HEK293T (cell line): ENCODE results near the gene THRB.

Source experiments
- ARNT ChIP-seq: fragments of 450-650 bp; IDR thresholded peaks from 2 replicates; pipeline ENCODE4 v1.6.1; 2017; ENCODE audit warnings: mild to moderate bottlenecking
- BHLHE40 ChIP-seq: fragments of 450-650 bp; IDR thresholded peaks from 2 replicates; pipeline ENCODE4 v1.6.1; 2016; ENCODE audit warnings: mild to moderate bottlenecking, moderate library complexity, borderline replicate concordance
- ELF4 ChIP-seq: fragments of 450-650 bp; IDR thresholded peaks from 2 replicates; pipeline ENCODE4 v1.6.1; 2017; ENCODE audit warnings: antibody characterized with exemption
- FOXA1 ChIP-seq: fragments of 450-650 bp; IDR thresholded peaks from 2 replicates; pipeline ENCODE4 v1.6.1; 2016; ENCODE audit warnings: mild to moderate bottlenecking
- FOXM1 ChIP-seq: fragments of 450-650 bp; IDR thresholded peaks from 2 replicates; pipeline ENCODE4 v1.6.1; 2017; ENCODE audit warnings: mild to moderate bottlenecking, borderline replicate concordance
- LEF1 ChIP-seq: fragments of 450-650 bp; IDR thresholded peaks from 2 replicates; pipeline ENCODE4 v1.6.1; 2017; ENCODE audit warnings: mild to moderate bottlenecking, borderline replicate concordance
- NFRKB ChIP-seq: fragments of 450-650 bp; IDR thresholded peaks from 2 replicates; pipeline ENCODE4 v1.6.1; 2016; ENCODE audit warnings: mild to moderate bottlenecking, moderate library complexity
- PKNOX1 ChIP-seq: fragments of 450-650 bp; IDR thresholded peaks from 2 replicates; pipeline ENCODE4 v1.6.1; 2016
- SP1 ChIP-seq: fragments of 450-650 bp; IDR thresholded peaks from 2 replicates; pipeline ENCODE4 v1.6.1; 2017

GRCh38 chr3:24123596-24123995 lies 371.1 kb downstream of the THRB start:
- no peak for TF ChIP-seq LEF1
- TF ChIP-seq ELF4 = no peak
- no peak for TF ChIP-seq NFRKB
- TF ChIP-seq BHLHE40 = no peak
- TF ChIP-seq ARNT = no peak
- TF ChIP-seq FOXA1 = no peak
- no peak for TF ChIP-seq PKNOX1
- TF ChIP-seq FOXM1 = no peak
- no peak for TF ChIP-seq SP1
